Activated T-cell treated with anti-CD3 and anti-CD28 coated beads, Interleukin-2, amount 50 U/mL, for 4 hours (primary cell): ENCODE data around the gene GALNT10. TPM values are rescaled to one million over a fixed set of nuclear protein-coding genes. Genes with fewer than 3 reads are reported as not detected.

ENCODE experiments used
- ATAC-seq, 2 donors: fragments of 200-7000 bp; cut with Tn5 transposase; one replicate each; pipeline ENCODE4 v1.10.0; 2021
- DNase-seq: peaks from one replicate; pipeline ENCODE4 v3.0.0-alpha.2; 2020
- H3K27me3 Mint-ChIP-seq: one replicate; pipeline ENCODE4 v1.8.0; 2021; ENCODE audit warnings: low read depth, mixed read lengths
- H3K36me3 Mint-ChIP-seq: one replicate; pipeline ENCODE4 v1.8.0; 2022; ENCODE audit warnings: mixed read lengths; ENCODE audit not compliant: insufficient read depth
- H3K4me1 Mint-ChIP-seq: one replicate; pipeline ENCODE4 v1.8.0; 2021; ENCODE audit warnings: low read depth, mixed read lengths
- H3K4me3 Mint-ChIP-seq: one replicate; pipeline ENCODE4 v1.8.0; 2021; ENCODE audit warnings: mild to moderate bottlenecking, moderate library complexity, mixed read lengths
- H3K9me3 Mint-ChIP-seq: one replicate; pipeline ENCODE4 v1.8.0; 2021; ENCODE audit warnings: mixed read lengths
- total RNA-seq, 3 donors: library from RNA; stranded (reverse); gene quantifications; one replicate each; pipeline ENCODE4 v1.2.1, GENCODE V29; 2021

Gene GALNT10
- total RNA-seq, 3 donors from 2014 or later: 26.8 to 34.8 (median 34.6) TPM

GRCh38 chr5:154325566-154325965, 135.0 kb downstream of the GALNT10 start:
- Mint-ChIP-seq H3K4me3 (no peak overlapping the region), H3K9me3 (no peaks in the 10 kb centered on the region), H3K36me3 (peaks cover 25% of the 10 kb centered on the region), H3K27me3 (no peaks in the 10 kb centered on the region), H3K4me1 (no peaks in the 10 kb centered on the region)
- ATAC-seq: no peak
- DNase-seq: no peak

GRCh38 chr5:154329062-154329461, 138.5 kb downstream of the GALNT10 start:
- Mint-ChIP-seq H3K27me3 (no peaks in the 10 kb centered on the region), H3K4me1 (no peaks in the 10 kb centered on the region), H3K9me3 (no peaks in the 10 kb centered on the region), H3K36me3 (peaks cover 33% of the 10 kb centered on the region), H3K4me3 (no peak overlapping the region)
- ATAC-seq (no peak), DNase-seq (no peak)

- Mint-ChIP-seq H3K9me3 (no peaks in the 10 kb centered on the region), H3K4me1 (no peaks in the 10 kb centered on the region), H3K4me3 (no peak overlapping the region), H3K27me3 (no peaks in the 10 kb centered on the region), H3K36me3 (peaks cover 34% of the 10 kb centered on the region)
- no peak for ATAC-seq
- DNase-seq: no peak
These were observed 139.0 kb downstream of the GALNT10 start for GRCh38 chr5:154329519-154330040.

- ATAC-seq (no peak), DNase-seq (no peak)
- Mint-ChIP-seq H3K36me3 (peaks cover 40% of the 10 kb centered on the region), H3K4me3 (no peak overlapping the region), H3K9me3 (no peaks in the 10 kb centered on the region), H3K4me1 (no peaks in the 10 kb centered on the region), H3K27me3 (no peaks in the 10 kb centered on the region)
These were observed 139.6 kb downstream of the GALNT10 start for GRCh38 chr5:154330097-154330667.

- Mint-ChIP-seq H3K36me3 (peaks cover 41% of the 10 kb centered on the region), H3K27me3 (no peaks in the 10 kb centered on the region), H3K4me1 (no peaks in the 10 kb centered on the region), H3K9me3 (no peaks in the 10 kb centered on the region), H3K4me3 (no peak overlapping the region)
- no peak for ATAC-seq
- no peak for DNase-seq
These were observed 140.7 kb downstream of the GALNT10 start for GRCh38 chr5:154331232-154331631.

- no peaks in the 10 kb centered on the region for H3K9me3 Mint-ChIP-seq
- no peaks in the 10 kb centered on the region for H3K27me3 Mint-ChIP-seq
- no peak for ATAC-seq
- no peak for DNase-seq
- no peak overlapping the region for H3K4me3 Mint-ChIP-seq
- H3K4me1 Mint-ChIP-seq: no peaks in the 10 kb centered on the region
- H3K36me3 Mint-ChIP-seq: peaks cover 43% of the 10 kb centered on the region
These were observed 141.4 kb downstream of the GALNT10 start for GRCh38 chr5:154331924-154332323.

GRCh38 chr5:154332451-154332850, 141.9 kb downstream of the GALNT10 start:
- H3K36me3 Mint-ChIP-seq: peaks cover 47% of the 10 kb centered on the region
- no peak for ATAC-seq
- H3K9me3 Mint-ChIP-seq: no peaks in the 10 kb centered on the region
- no peaks in the 10 kb centered on the region for H3K27me3 Mint-ChIP-seq
- H3K4me1 Mint-ChIP-seq: no peaks in the 10 kb centered on the region
- DNase-seq: no peak
- no peak overlapping the region for H3K4me3 Mint-ChIP-seq

GRCh38 chr5:154333016-154333415, 142.5 kb downstream of the GALNT10 start:
- DNase-seq: no peak
- Mint-ChIP-seq H3K9me3 (no peaks in the 10 kb centered on the region), H3K4me3 (no peak overlapping the region), H3K4me1 (no peaks in the 10 kb centered on the region), H3K27me3 (no peaks in the 10 kb centered on the region), H3K36me3 (peaks cover 53% of the 10 kb centered on the region)
- ATAC-seq: no peak

GRCh38 chr5:154334406-154335064, 144.0 kb downstream of the GALNT10 start:
- DNase-seq: no peak
- Mint-ChIP-seq H3K36me3 (peaks cover 62% of the 10 kb centered on the region), H3K9me3 (no peaks in the 10 kb centered on the region), H3K4me1 (no peaks in the 10 kb centered on the region), H3K4me3 (no peak overlapping the region), H3K27me3 (no peaks in the 10 kb centered on the region)
- ATAC-seq: no peak

GRCh38 chr5:154335065-154335448, 144.5 kb downstream of the GALNT10 start:
- H3K36me3 Mint-ChIP-seq: peaks cover 60% of the 10 kb centered on the region
- no peaks in the 10 kb centered on the region for H3K4me1 Mint-ChIP-seq
- no peak for ATAC-seq
- no peaks in the 10 kb centered on the region for H3K27me3 Mint-ChIP-seq
- H3K4me3 Mint-ChIP-seq: no peak overlapping the region
- H3K9me3 Mint-ChIP-seq: no peaks in the 10 kb centered on the region
- no peak for DNase-seq

- ATAC-seq: no peak
- no peak overlapping the region for H3K4me3 Mint-ChIP-seq
- H3K36me3 Mint-ChIP-seq: peaks cover 39% of the 10 kb centered on the region
These were observed 151.1 kb downstream of the GALNT10 start for GRCh38 chr5:154341620-154342019.

GRCh38 chr5:154342211-154342610, 151.7 kb downstream of the GALNT10 start:
- H3K36me3 Mint-ChIP-seq: peaks cover 36% of the 10 kb centered on the region
- H3K4me3 Mint-ChIP-seq: no peak overlapping the region
- DNase-seq: no peak
- H3K27me3 Mint-ChIP-seq: no peaks in the 10 kb centered on the region
- ATAC-seq: no peak
- no peaks in the 10 kb centered on the region for H3K9me3 Mint-ChIP-seq
- H3K4me1 Mint-ChIP-seq: peaks cover 5% of the 10 kb centered on the region

More at GRCh38 chr5:154341620-154342019, 151.1 kb downstream of the GALNT10 start:
- H3K4me1 Mint-ChIP-seq: peaks cover 5% of the 10 kb centered on the region
- no peak for DNase-seq
- H3K9me3 Mint-ChIP-seq: no peaks in the 10 kb centered on the region
- no peaks in the 10 kb centered on the region for H3K27me3 Mint-ChIP-seq

- Mint-ChIP-seq H3K36me3 (peaks cover 28% of the 10 kb centered on the region), H3K27me3 (no peaks in the 10 kb centered on the region), H3K4me1 (peaks cover 5% of the 10 kb centered on the region), H3K4me3 (no peak overlapping the region), H3K9me3 (no peaks in the 10 kb centered on the region)
- ATAC-seq: no peak
- no peak for DNase-seq
These were observed 152.4 kb downstream of the GALNT10 start for GRCh38 chr5:154342963-154343362.

- no peaks in the 10 kb centered on the region for H3K9me3 Mint-ChIP-seq
- DNase-seq: no peak
- ATAC-seq: no peak
- no peaks in the 10 kb centered on the region for H3K27me3 Mint-ChIP-seq
- peaks cover 5% of the 10 kb centered on the region for H3K4me1 Mint-ChIP-seq
- H3K4me3 Mint-ChIP-seq: no peak overlapping the region
- H3K36me3 Mint-ChIP-seq: peaks cover 16% of the 10 kb centered on the region
These were observed 153.9 kb downstream of the GALNT10 start for GRCh38 chr5:154344461-154344860.

- H3K36me3 Mint-ChIP-seq: peaks cover 16% of the 10 kb centered on the region
- H3K9me3 Mint-ChIP-seq: no peaks in the 10 kb centered on the region
- peaks cover 5% of the 10 kb centered on the region for H3K4me1 Mint-ChIP-seq
- no peak for DNase-seq
- no peaks in the 10 kb centered on the region for H3K27me3 Mint-ChIP-seq
- no peak for ATAC-seq
- H3K4me3 Mint-ChIP-seq: no peak overlapping the region
These were observed 154.9 kb downstream of the GALNT10 start for GRCh38 chr5:154345255-154345952.
